ENCODE measurements around the gene NDUFV3. TPM values are rescaled to one million over a fixed set of nuclear protein-coding genes. Genes with fewer than 3 reads are reported as not detected.
A peak's percentile ranks its signal among the peaks of the same experiment; 100 is the strongest.

NDUFV3 gene
- total and polyA plus RNA-seq, 2 of the 8 experiments (the other 6 are each of a cell fraction or from before 2014, with no cell fraction given) = 17.0 to 44.4 TPM

- Histone ChIP-seq H2BK20ac (ENCODE audit: low read length) (no peak overlapping the region), H3K27me3 (replicated peaks in 1 of 4; ENCODE audit: control insufficient read depth in 3 of 4, extremely low read depth in 1 of 4, insufficient read depth in 3 of 4, low read length in 3 of 4) (no peaks in the 10 kb centered on the region), H3K23me2 (ENCODE audit: low read depth, low read length) (no peaks in the 10 kb centered on the region), H2BK15ac (ENCODE audit: low read length) (no peak overlapping the region), H3K27ac (ENCODE audit: low read depth, low read length) (no peak overlapping the region), H4K91ac (replicated peaks; ENCODE audit: insufficient read length, low read length) (no peak overlapping the region), H2AFZ (ENCODE audit: low read length) (no peak overlapping the region), H2BK12ac (ENCODE audit: low read depth, low read length) (no peak overlapping the region), H3K79me2 (ENCODE audit: control insufficient read depth in 1 of 2, insufficient read depth in 2 of 2, low read length in 2 of 2) (no peaks in the 10 kb centered on the region; a peak in 1 of 4 replicates), H3K4me2 (ENCODE audit: insufficient read depth in 1 of 2, low read depth in 2 of 2, low read length in 2 of 2) (no peak overlapping the region), H3K4me3 (ENCODE audit: extremely low read depth in 1 of 4, insufficient read depth in 2 of 4, low read depth in 3 of 4, low read length in 4 of 4) (no peak overlapping the region), H3K18ac (ENCODE audit: extremely low read depth, low read length) (no peak overlapping the region), H4K8ac (ENCODE audit: extremely low read depth, insufficient read depth, low read length) (no peak overlapping the region), H3K23ac (ENCODE audit: insufficient read length) (no peak overlapping the region), H3K9me3 (ENCODE audit: insufficient read depth in 2 of 2, low read depth in 1 of 2, low read length in 1 of 2) (no peaks in the 10 kb centered on the region; a peak in 1 of 4 replicates), H3K79me1 (ENCODE audit: low read depth, low read length) (no peaks in the 10 kb centered on the region), H3K4ac (replicated peaks; ENCODE audit: insufficient read length, low read depth, low read length) (no peak overlapping the region), H3K9ac (replicated peaks in 1 of 4; ENCODE audit: extremely low read depth in 1 of 4, low read depth in 3 of 4, low read length in 3 of 4) (peak overlapping the region in 2 of 4 experiments; percentile 29; a peak in 3 of 7 replicates), H2BK5ac (ENCODE audit: low read depth, low read length) (no peak overlapping the region), H4K20me1 (replicated peaks in 1 of 2; ENCODE audit: control insufficient read depth in 1 of 2, insufficient read depth in 2 of 2, low read length in 2 of 2) (peaks cover 0 to 5% of the 10 kb centered on the region in 2 experiments), H3K14ac (ENCODE audit: insufficient read length) (no peak overlapping the region), H4K5ac (ENCODE audit: insufficient read length, low read depth, low read length) (no peak overlapping the region), H3K56ac (replicated peaks; ENCODE audit: insufficient read length, low read depth, low read length) (no peak overlapping the region), H3K36me3 (ENCODE audit: control insufficient read depth in 2 of 4, insufficient read depth in 4 of 4, low read length in 3 of 4) (peaks cover 14 to 61% (median 41%) of the 10 kb centered on the region in 4 experiments), H3K4me1 (replicated peaks in 1 of 4; ENCODE audit: control insufficient read depth in 3 of 4, insufficient read depth in 4 of 4, low read length in 3 of 4) (no peaks in the 10 kb centered on the region), H2BK120ac (replicated peaks; ENCODE audit: low read depth, low read length) (no peak overlapping the region), H2AK5ac (ENCODE audit: low read depth, low read length) (no peak overlapping the region)
- no peak for DNase-seq (ENCODE audit: low read depth in 1 of 2, low spot score in 2 of 2)
- ChIA-PET POLR2A (ENCODE audit: partially characterized antibody) (interaction anchor here (1.2 kb wide), 1 partner anchor 12 kb away, joined by 5 read pairs; the partner anchor contains the start of gene NDUFV3), CTCF (ENCODE audit: partially characterized antibody) (no interaction called here)
- TF ChIP-seq EP300 (IDR thresholded peaks at IDR 0.05; ENCODE audit: borderline replicate concordance in 1 of 2, low read depth in 2 of 2, low read length in 2 of 2) (no peak), KDM5A (IDR thresholded peaks at IDR 0.05; ENCODE audit: low read length) (no peak), RAD21 (IDR thresholded peaks at IDR 0.05 in 1 of 2, conservative IDR thresholded peaks at IDR 0.05 in 1 of 2; ENCODE audit: low read depth in 2 of 2, low read length in 2 of 2) (no peak), EZH2 (IDR thresholded peaks at IDR 0.05; ENCODE audit: low read depth, low read length, severe bottlenecking) (no peak), KDM1A (IDR thresholded peaks at IDR 0.05; ENCODE audit: borderline replicate concordance, low read length) (no peak), POLR2AphosphoS5 (IDR thresholded peaks at IDR 0.05; ENCODE audit: low read depth, low read length) (no peak), MAX (IDR thresholded peaks at IDR 0.05) (no peak), GABPA (IDR thresholded peaks at IDR 0.05; ENCODE audit: borderline replicate concordance, insufficient read depth, low read length) (no peak), JUN (IDR thresholded peaks at IDR 0.05; ENCODE audit: low read depth, low read length) (no peak), CHD2 (IDR thresholded peaks at IDR 0.05; ENCODE audit: low read length) (no peak), CEBPB (IDR thresholded peaks at IDR 0.05; ENCODE audit: low read depth, low read length) (no peak), SUZ12 (IDR thresholded peaks at IDR 0.05; ENCODE audit: low read length) (no peak)
- FAIRE-seq = no peak
- WGBS, 2 experiments (ENCODE audit: extremely low coverage in 1 of 2, insufficient coverage in 1 of 2, insufficient read length in 1 of 2, insufficient replicate concordance in 2 of 2, low coverage in 1 of 2, low lambda C conversion rate in 2 of 2, missing lambda C conversion rate in 1 of 2) = 91% methylated on average over 8 of the region's 8 CpGs; no CpG with 5 or more reads in 1 of the 2 experiments
Measured at GRCh38 chr21:42905195-42905594, 12.1 kb downstream of the NDUFV3 start.

Data from H1 (cell line).